UCSD-AML1 (cell line): ENCODE results near the gene SPATA6.
"Not testable (repeated sequence)": the region's sequence is repeated elsewhere in the genome, so short reads cannot be mapped to it uniquely, and the experiment has no call there.

ENCODE experiments used
- DNase-seq: peaks from one replicate; lab custom pipeline; 2025; ENCODE audit not compliant: unreplicated experiment; lab: John Stamatoyannopoulos, UW

The SPATA6 gene

GRCh38 chr1:48362901-48363300, 109.1 kb downstream of the SPATA6 start:
- no peak for DNase-seq

GRCh38 chr1:48356901-48357300, 115.1 kb downstream of the SPATA6 start:
- DNase-seq, result no peak

GRCh38 chr1:48344373-48344772, 127.6 kb downstream of the SPATA6 start:
- DNase-seq, result no peak

DNA sequence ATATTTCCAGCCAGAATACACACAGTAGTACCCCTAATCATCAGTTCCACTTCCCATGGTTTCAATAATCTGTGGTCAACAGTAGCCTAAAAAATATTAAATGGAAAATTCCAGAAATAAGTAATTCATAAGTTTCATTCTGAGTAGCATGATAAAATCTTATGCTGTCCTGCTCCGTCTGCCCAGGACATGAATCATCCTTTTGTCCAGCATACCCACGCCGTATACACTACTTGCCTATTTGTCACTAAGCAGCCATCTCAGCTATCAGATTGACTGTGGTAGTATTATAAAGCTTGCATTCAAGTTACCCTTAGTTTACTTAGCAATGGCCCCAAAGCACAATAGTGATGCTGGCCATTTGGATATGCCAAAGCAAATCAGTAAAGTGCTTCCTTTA, 130.8 kb downstream of the SPATA6 start:
- DNase-seq, result no peak

GRCh38 chr1:48338257-48338656, 133.7 kb downstream of the SPATA6 start:
- DNase-seq, result no peak

DNA sequence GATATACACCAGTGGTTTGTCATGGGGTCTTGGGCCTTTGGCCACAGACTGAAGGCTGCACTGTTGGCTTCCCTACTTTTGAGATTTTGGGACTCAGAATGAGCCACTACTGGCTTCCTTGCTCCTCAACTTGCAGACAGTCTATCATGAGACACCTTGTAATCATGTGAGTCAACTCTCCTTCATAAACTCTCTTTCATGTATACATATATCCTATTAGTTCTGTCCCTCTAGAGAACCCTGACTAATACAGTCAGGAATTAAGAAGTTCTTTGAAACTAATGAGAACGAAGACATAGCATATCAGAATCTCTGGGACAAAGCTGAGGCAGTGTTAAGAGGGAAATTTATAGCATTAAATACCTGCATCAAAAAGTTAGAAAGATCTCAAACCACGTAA, 138.7 kb downstream of the SPATA6 start:
- no peak for DNase-seq

- DNase-seq, result no peak
These were observed 139.9 kb downstream of the SPATA6 start for GRCh38 chr1:48332115-48332514.

- no peak for DNase-seq
These were observed 142.1 kb downstream of the SPATA6 start for GRCh38 chr1:48329905-48330304.

DNA sequence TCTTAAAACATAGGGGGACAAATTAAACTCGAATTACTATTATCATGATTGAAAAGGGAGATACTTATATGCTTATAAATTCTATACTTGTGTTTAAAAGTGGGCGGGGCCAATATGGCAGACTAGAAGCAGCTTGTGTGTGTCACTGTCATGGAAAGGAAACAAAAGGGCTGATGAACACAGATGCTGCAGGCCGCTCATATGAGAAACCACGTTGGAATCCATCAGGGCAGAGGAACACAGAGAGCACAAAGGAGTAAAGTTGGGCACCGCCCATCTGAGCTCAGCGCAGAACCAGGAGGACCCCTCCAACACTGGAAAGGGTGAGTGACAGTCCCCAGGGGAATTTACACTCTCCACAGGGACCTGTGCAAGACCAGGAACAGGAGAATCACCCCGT, 142.5 kb downstream of the SPATA6 start:
- no peak for DNase-seq

DNA sequence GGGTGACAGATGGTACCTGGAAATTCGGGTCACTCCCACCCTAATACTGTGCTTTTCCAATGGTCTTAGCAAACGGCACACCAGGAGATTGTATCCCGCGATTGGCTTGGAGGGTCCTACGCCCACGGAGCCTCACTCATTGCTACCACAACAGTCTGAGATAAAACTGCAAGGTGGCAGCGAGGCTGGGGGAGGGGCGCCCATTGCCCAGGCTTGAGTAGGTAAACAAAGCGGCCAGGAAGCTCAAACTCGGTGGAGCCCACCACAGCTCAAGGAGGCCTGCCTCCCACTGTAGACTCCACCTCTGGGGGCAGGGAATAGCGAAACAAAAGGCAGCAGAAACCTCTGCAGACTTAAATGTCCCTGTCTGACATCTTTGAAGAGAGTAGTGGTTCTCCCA, 160.2 kb downstream of the SPATA6 start:
- not testable (repeated sequence) for DNase-seq

GRCh38 chr1:48309564-48310082, 162.4 kb downstream of the SPATA6 start:
- no peak for DNase-seq

- no peak for DNase-seq
These were observed 169.4 kb downstream of the SPATA6 start for GRCh38 chr1:48302652-48303051.

GRCh38 chr1:48294656-48295055, 177.3 kb downstream of the SPATA6 start:
- DNase-seq, result no peak

- DNase-seq, result not testable (repeated sequence)
These were observed 177.9 kb downstream of the SPATA6 start for GRCh38 chr1:48294094-48294493.

DNA sequence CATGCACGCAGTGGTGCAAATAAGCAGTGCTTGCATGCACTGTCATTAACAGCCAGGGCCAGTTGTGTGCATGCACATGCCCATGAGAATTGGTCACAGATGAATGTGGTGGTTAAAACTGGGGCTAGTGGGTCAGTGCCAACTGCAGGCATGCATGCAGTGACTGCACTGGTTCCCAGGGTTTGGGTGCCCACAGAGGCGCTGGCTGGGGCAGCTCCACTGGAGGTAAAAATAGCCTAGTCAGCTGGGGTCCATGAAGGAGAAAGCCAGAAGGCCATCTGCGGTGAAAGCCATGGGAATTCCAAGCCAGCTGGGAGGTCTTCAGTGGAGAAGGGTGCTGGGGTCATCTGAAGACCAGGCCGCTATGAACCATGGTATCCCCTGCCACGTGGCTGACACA, 179.3 kb downstream of the SPATA6 start:
- no peak for DNase-seq

GRCh38 chr1:48291421-48291820, 180.6 kb downstream of the SPATA6 start:
- DNase-seq, result no peak

DNA sequence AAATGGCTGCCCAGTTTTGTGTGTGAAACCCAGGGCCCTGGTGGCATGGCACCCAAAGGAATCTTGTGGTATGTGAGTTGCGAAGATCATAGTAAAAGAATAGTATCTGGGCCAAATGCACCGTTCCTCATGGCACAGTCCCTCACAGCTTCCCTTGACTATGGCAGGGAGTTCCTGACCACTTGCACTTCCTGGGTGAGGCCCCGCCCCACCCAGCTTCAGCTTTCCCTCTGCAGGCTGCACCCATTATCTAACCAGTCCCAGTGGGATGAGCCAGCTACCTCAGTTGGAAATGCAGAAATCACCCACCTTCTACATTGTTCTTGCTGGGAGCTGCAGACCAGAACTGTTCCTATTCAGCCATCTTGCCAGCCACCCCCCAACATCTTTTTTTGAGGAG, 186.5 kb downstream of the SPATA6 start:
- no peak for DNase-seq

- DNase-seq, result not testable (repeated sequence)
These were observed 187.1 kb downstream of the SPATA6 start for GRCh38 chr1:48284696-48285420.

GRCh38 chr1:48282329-48282728, 189.7 kb downstream of the SPATA6 start:
- not testable (repeated sequence) for DNase-seq

DNA sequence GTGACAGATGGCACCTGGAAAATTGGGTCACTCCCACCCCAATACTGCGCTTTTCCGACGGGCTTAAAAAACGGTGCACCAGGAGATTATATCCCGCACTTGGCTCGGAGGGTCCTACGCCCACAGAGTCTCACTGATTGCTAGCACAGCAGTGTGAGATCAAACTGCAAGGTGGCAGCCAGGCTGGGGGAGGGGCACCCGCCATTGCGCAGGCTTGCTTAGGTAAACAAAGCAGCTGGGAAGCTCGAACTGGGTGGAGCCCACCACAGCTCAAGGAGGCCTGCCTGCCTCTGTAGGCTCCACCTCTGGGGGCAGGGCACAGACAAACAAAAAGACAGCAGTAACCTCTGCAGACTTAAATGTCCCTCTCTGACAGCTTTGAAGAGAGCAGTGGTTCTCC, 194.6 kb downstream of the SPATA6 start:
- DNase-seq, result not testable (repeated sequence)

DNA sequence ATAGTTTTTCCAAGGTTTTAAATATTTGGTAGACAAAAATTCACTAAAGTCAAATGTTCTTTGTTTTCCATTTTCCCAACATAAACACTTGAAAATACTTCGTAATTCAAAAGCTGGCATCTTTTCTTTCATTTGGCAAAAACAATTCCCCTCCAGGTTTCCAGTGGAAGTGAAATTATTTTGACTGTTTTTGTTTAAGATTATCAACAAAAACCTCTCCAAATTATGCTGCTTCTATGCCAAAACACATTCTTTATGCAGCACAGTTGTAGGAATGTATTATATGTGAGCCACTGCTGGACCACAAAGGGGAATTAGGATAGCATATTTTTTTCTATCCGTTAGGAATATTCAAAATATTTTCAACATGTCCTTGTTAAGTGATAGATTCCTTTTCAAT, 205.4 kb downstream of the SPATA6 start:
- no peak for DNase-seq

DNA sequence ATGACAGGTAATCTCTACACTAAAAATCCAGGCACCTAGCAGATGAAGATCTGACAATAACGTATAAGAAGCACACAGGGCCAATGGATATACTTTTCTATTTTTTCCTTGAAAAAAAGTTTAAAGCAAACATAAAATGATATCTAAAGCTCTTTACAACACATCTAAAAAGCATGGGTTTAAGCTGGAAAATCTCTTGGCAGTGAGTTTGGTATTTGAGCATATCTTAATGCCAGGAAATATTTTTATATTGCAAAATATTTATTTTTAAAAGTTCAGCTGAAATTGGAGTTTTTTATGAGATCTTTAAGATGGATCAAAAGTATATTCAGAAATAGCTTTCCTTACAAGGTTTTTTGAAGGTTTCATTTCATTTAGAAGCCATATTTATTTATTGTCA, 209.0 kb downstream of the SPATA6 start:
- DNase-seq, result no peak

DNA sequence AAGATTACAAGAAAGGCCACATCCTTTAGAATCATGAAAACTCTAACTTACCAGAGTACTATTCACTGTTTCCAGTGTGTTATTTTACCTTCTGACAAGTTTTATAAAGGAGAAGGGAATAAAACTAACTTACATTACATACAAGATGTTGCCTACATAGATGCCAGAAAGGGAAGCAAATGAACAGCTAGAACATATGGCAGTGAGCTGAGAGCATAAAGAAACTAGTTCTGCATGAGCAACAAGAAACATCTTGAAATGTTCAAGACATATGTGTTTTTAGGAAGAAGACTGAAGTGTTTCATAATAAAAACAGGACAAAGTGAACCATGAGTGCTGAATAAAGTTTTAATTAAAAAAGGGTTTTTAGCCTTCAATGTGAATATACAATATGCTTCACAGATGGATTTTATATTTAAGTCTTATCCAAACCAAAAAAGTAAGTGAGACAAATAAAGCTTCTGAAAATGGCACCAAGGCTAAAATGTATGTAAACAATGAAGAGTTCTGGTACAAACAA, 210.1 kb downstream of the SPATA6 start:
- DNase-seq, result no peak
